Left renal cortex interstitium (tissue), 4 donors: ENCODE data around the gene CMTM2. TPM values are rescaled to one million over a fixed set of nuclear protein-coding genes. Genes with fewer than 3 reads are reported as not detected.
"Not testable (repeated sequence)": the region's sequence is repeated elsewhere in the genome, so short reads cannot be mapped to it uniquely, and the experiment has no call there.

Experiments
- DNase-seq, 4 donors: peaks; one replicate each; pipeline ENCODE4 v3.0.0-alpha.2; 2013; ENCODE audit warnings: low read depth in 4 of 4, low spot score in 2 of 4, missing footprints in 1 of 4
- polyA plus RNA-seq, 4 donors: library from polyadenylated mRNA; unstranded; fragments of 120-200 nt; gene quantifications; one replicate each; pipeline ENCODE4 v1.2.1, GENCODE V29; 2013; ENCODE audit not compliant: insufficient read length in 4 of 4

Gene CMTM2
- polyA plus RNA-seq, 4 donors, result 0.31 to 1.5 (median 1.1) TPM; not detected in 1

DNA sequence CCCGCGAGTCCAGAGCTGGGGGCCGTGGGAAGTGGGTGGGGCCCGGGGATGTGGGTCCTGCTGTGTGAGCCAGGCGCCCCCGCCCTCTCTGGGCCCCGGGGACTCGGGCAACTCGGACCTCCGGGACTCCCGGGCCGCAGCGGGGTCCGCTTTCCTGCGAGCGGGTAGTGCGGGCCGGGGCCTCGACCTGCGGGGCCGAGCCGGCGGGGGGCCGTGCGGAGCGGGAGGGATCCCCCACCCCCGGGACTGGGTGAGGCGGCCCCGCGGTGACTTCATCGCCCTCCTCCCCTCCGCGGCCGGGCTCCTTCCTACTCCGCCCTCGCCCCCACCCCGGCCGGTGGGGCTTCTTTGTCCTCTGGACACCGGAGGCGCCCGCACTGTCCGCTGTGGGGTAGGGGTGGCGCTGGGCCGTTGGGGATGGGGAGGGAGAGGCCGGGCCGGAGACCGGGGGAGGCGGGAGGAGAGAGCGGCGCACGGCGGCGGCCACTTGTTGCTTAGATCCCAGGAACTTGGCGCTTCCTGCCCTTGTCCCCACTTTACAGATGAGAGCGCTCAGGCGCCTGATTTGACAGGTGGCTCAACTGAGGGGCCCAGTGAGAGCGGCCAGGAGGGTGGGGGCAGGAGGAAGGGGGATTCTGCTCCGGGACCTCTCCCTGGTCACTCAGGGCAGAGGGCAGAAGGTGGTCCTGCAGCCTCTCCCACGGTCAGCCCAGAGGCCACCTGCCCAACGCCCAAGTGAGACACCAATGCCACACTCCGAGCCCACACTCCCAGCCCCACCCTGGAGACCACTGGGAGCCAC lies 26.1 kb downstream of the CMTM2 start:
- peak in 2 of 4 donors; percentile 26 to 28 for DNase-seq

GRCh38 chr16:66605979-66606751 lies 26.9 kb downstream of the CMTM2 start:
- DNase-seq, result no peak

- peak in 2 of 4 donors; percentile 71 to 78 for DNase-seq
These were observed 29.2 kb downstream of the CMTM2 start for GRCh38 chr16:66608241-66609138.

- no peak for DNase-seq
These were observed 29.9 kb downstream of the CMTM2 start for GRCh38 chr16:66609139-66609510.

DNA sequence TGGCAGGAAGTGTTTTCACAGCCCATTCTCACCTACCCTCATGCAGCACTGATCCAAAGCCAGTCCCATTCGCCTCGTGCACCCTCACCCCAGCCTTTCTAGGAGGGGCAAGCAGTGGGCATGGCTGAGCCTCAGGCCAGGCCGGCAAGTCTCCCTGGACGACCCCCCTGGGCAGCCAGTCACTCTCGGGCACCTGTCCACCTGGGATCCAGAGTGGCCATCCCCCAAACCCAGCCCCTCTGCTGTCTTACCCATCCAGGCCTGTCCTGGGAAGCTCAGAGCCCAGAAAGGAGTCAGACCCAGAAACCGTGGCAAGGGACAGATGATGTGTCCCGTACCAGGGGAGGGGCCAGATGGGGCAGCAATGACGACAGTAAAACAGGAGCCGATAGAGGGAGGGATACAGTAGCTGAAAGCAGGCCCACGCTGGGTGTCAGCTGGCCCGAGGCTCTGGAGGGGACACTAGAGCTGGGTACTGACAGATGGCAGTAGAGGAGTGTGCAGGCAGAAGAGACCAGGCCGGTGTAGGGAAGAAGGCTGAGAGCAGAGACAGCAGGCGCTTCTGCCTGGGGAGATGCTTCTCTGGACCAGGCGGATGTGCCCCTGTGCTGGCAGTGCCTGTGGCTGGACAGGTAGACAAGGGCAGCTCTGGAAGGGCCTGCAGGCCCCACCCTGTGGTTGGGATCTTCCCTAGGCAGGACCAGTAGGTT lies 31.0 kb downstream of the CMTM2 start:
- DNase-seq, result no peak

DNA sequence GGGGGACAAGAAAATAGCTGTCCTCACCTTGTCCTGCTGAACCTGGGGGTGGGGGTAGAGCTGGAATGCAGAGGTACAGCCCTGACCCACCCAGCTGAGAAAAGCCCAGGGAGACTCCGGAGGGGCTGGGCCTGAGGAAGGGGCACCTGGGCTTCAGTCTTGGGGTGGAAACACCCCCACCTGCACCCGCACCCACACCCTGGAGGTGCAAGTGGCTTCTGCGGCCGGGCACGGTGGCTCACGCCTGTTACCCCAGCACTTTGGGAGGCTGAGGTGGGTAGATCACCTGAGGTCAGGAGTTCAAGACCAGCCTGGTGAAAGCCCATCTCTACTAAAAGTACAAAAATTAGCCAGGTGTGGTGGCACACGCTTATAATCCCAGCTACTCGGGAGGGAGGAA lies 32.6 kb downstream of the CMTM2 start:
- not testable (repeated sequence) for DNase-seq

- DNase-seq, result no peak
These were observed 33.2 kb downstream of the CMTM2 start for GRCh38 chr16:66612422-66612821.

DNA sequence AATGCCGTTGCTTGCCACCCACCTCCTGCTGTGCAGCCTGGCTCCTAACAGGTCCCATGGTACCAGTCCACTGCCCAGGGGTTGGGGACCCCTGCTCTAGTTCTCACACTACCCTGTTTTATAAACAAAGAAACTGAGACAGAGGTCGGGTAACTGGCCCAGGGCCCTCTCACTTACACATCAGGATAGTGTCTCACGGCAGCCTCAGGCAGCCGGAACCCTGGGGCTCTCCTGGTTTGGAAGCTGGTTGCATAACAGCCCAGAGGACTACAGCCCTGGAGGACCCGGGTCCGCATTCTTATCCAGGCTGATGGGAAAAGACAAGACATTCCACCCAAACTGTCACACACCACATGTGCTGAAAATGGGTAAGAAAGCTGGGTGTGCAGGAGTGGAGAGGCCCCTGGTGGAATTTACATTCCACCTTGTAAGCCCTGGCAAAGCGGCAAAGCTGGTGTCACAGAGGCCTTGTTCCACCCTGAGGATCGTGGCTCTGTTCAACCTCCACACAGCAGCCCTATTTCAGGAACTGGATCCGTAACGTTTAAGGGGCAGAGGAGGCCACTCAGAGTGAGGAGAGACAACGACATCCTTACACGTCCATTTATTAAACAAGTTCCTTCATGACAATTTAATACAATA lies 35.0 kb downstream of the CMTM2 start:
- DNase-seq, result no peak

GRCh38 chr16:66616169-66616568 lies 36.9 kb downstream of the CMTM2 start:
- DNase-seq, result no peak

- no peak for DNase-seq
These were observed 37.3 kb downstream of the CMTM2 start for GRCh38 chr16:66616592-66616991.

DNA sequence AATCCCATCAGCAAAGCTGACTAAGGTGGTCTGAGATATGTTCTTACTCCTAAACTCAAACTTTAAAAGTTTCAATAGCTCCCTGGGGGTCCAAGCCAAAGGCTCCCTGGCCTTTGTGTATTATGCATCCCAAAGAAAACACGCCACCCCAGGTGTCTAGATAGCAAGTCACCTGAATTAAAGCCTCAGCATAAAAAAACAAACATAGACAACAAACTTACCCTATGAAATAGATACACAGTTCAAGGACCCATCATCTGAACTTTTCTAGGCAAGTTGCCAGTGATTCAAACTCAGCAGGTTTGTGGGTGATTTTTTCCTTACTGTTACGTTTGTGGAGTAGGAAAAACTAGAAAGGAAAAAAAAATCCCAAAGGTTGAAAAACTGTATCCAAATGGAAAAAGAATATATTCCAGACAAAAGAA lies 37.8 kb downstream of the CMTM2 start:
- no peak for DNase-seq

DNA sequence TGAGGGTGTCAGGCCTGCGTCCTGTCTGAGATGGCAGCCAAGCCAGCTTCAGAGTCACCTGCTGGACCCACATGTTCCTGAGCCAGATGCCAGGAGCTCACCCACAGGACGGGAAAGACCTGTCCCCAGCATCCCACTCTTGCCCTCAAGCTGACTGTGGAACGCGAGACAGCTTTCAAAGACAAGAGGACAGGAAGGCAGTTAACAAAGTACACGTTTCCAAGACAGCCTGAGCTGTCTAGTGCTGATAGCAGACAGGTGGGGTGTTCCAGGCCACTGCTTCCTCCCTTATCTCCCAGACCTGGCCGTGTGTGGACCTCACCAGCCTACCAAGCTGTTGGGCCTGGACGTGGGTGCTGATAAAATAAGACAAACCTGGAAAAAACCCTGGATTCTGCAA lies 38.5 kb downstream of the CMTM2 start:
- no peak for DNase-seq

DNA sequence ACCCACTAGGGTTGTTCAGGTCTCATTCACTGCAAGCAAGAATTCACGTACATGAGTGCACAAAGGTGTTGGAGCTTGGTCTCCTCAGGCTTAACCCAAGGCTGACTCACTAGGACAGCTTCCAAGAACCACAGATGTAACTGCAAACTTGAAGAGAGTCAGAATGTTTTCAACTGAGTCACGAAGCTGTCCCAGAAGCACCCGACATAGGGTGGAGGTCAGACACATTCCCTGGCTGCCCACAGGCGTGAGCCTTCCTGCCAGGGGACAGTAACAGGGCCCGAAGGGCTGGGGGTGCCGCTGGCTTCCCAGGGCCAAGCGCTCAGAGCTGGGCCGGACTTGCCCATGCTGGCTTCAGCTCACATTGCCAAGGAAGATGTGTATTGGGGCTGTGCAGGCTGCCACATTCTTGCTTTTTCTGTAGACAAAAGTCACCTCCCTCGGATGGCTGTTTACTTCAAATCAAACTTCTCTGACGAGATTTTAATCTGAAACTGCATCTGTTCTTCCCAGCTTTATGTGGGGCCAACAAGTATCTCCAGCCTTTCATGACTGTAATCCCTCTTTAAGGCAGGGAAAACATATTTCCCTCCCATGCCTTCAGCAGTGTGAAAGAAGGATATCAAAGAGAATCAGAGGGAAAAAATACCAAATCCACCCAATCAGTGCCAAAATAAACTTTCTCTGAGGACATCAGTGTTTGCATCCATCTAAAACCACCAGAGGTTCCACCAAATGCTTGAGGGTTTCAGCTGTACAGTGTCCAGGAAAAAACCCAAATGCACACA lies 39.5 kb downstream of the CMTM2 start:
- DNase-seq, result no peak

GRCh38 chr16:66619534-66620428 lies 40.5 kb downstream of the CMTM2 start:
- DNase-seq, result no peak

DNA sequence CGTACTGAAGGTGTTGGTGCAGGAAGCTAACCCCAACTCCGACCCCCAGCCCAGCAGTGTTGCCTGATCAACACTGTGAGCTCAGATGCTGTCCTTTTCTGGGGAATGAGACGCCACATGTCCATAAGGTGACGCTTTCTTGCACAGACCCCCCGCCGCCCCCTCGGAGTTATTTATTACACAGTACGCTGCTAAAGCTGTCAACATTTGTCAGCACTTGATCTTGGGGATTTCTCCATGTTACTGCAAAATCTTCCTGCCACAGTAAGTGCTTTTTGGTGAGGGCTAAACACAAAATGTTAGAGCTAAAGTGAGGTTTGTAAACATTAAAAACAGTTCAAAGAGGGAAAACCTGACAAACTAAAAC lies 41.1 kb downstream of the CMTM2 start:
- no peak for DNase-seq

GRCh38 chr16:66621973-66622372 lies 42.7 kb downstream of the CMTM2 start:
- DNase-seq, result no peak

- no peak for DNase-seq
These were observed 43.6 kb downstream of the CMTM2 start for GRCh38 chr16:66622863-66623262.

GRCh38 chr16:66623755-66624154 lies 44.5 kb downstream of the CMTM2 start:
- DNase-seq, result no peak
